ENCODE data around the gene OR2D3.
"Not testable (repeated sequence)": the region's sequence is repeated elsewhere in the genome, so short reads cannot be mapped to it uniquely, and the experiment has no call there.

Gene OR2D3

GRCh38 chr11:6898911-6899310 is 21.9 kb upstream of the OR2D3 start:
- Histone ChIP-seq H3K23ac (ENCODE audit: low read length in 2 of 2) (no peak overlapping the region), H3K14ac (ENCODE audit: low read length in 2 of 2) (no peak overlapping the region), H3K4me3 (ENCODE audit: insufficient read depth in 1 of 2, low read depth in 1 of 2, low read length in 2 of 2) (no peak overlapping the region), H3K27me3 (ENCODE audit: control insufficient read depth in 1 of 2, insufficient read depth in 1 of 2, low read length in 2 of 2) (no peaks in the 10 kb centered on the region), H4K91ac (ENCODE audit: low read length) (no peak overlapping the region), H3K36me3 (ENCODE audit: control insufficient read depth in 1 of 2, insufficient read depth in 2 of 2, low read depth in 1 of 2, low read length in 2 of 2) (no peaks in the 10 kb centered on the region), H3K4me2 (ENCODE audit: low read length, poor library complexity, severe bottlenecking) (no peak overlapping the region), H4K8ac (ENCODE audit: low read length) (no peak overlapping the region), H3K9me3 (ENCODE audit: control insufficient read depth, low read length) (no peaks in the 10 kb centered on the region), H2BK15ac (ENCODE audit: low read depth, poor library complexity, severe bottlenecking) (no peak overlapping the region), H2BK5ac (ENCODE audit: low read depth, low read length, poor library complexity, severe bottlenecking) (no peak overlapping the region), H3K18ac (ENCODE audit: low read depth in 1 of 2, low read length in 2 of 2) (no peak overlapping the region), H3K4ac (ENCODE audit: low read depth in 1 of 2, low read length in 2 of 2) (no peak overlapping the region), H2AFZ (ENCODE audit: low read depth, low read length) (no peak overlapping the region), H3K9ac (ENCODE audit: low read length) (no peak overlapping the region), H2AK5ac (ENCODE audit: low read length, severe bottlenecking) (no peak overlapping the region), H2BK120ac (ENCODE audit: low read depth, low read length) (no peak overlapping the region), H2BK12ac (ENCODE audit: low read length in 2 of 2) (no peak overlapping the region), H3K79me1 (replicated peaks; ENCODE audit: low read length, poor library complexity, severe bottlenecking) (no peaks in the 10 kb centered on the region), H3K27ac (ENCODE audit: low read length, poor library complexity, severe bottlenecking) (no peak overlapping the region), H3K4me1 (ENCODE audit: control insufficient read depth, insufficient read depth, low read depth, low read length) (no peaks in the 10 kb centered on the region)
- DNase-seq: no peak
- 86% methylated on average over 1 of the region's 1 CpG for WGBS

DNA sequence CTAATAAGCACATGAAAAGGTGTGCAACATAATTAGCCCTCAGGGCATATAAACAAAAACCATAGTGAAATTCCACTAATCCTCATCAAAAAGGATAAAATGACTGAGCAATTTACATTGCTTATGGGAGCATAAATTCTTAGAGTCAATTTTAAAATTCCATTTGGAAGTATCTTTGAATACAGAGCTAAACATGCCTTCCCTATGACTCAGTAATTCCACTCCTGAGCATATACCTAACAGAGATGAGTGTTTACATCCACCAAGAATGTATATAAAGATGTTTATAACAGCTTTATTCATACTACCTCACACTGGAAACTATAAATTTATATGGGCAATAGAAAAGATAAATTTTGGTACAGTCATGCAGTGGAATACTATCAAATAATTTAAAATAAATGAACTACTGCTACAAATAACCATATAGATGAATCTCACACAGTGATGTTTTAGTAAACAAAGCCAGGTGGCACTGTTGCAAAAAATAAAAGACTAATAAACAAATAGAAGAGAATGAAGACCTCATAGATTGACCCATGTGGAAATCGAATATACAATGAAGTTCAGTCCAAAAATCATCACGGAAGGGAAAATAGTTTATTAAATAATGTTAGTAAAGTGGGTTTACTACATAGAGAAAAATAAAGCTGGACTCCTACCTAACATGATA is 20.3 kb upstream of the OR2D3 start:
- no peak overlapping the region for H2BK12ac ChIP-seq (ENCODE audit: low read length in 2 of 2)
- WGBS: 71% methylated on average over 2 of the region's 2 CpGs

DNA sequence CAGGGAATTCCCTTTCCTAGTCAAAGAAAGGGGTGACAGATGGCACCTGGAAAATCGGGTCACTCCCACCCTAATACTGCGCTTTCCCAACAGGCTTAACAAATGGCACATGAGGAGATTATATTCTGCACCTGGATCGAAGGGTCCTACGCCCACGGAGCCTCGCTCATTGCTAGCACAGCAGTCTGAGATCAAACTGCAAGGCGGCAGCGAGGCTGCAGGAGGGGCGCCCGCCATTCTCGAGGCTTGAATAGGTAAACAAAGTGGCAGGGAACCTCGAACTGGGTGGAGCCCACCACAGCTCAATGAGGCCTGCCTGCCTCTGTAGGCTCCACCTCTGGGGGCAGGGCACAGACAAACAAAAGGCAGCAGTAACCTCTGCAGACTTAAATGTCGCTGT is 16.0 kb upstream of the OR2D3 start:
- WGBS: 84% methylated on average over 13 of the region's 13 CpGs

More for the DNA sequence above, 20.3 kb upstream of the OR2D3 start:
- Histone ChIP-seq H3K14ac (ENCODE audit: low read length in 2 of 2) (no peak overlapping the region), H2BK15ac (ENCODE audit: low read depth, poor library complexity, severe bottlenecking) (no peak overlapping the region), H3K27me3 (ENCODE audit: control insufficient read depth in 1 of 2, insufficient read depth in 1 of 2, low read length in 2 of 2) (no peaks in the 10 kb centered on the region), H3K18ac (ENCODE audit: low read depth in 1 of 2, low read length in 2 of 2) (no peak overlapping the region), H2AK5ac (ENCODE audit: low read length, severe bottlenecking) (no peak overlapping the region), H2BK5ac (ENCODE audit: low read depth, low read length, poor library complexity, severe bottlenecking) (no peak overlapping the region), H3K4me3 (ENCODE audit: insufficient read depth in 1 of 2, low read depth in 1 of 2, low read length in 2 of 2) (no peak overlapping the region), H3K23ac (ENCODE audit: low read length in 2 of 2) (no peak overlapping the region), H3K9me3 (ENCODE audit: control insufficient read depth, low read length) (no peaks in the 10 kb centered on the region), H4K8ac (ENCODE audit: low read length) (no peak overlapping the region), H3K79me1 (replicated peaks; ENCODE audit: low read length, poor library complexity, severe bottlenecking) (no peaks in the 10 kb centered on the region), H3K4me2 (ENCODE audit: low read length, poor library complexity, severe bottlenecking) (no peak overlapping the region), H3K4ac (ENCODE audit: low read depth in 1 of 2, low read length in 2 of 2) (no peak overlapping the region), H4K91ac (ENCODE audit: low read length) (no peak overlapping the region), H2BK120ac (ENCODE audit: low read depth, low read length) (no peak overlapping the region), H3K9ac (ENCODE audit: low read length) (no peak overlapping the region), H3K36me3 (ENCODE audit: control insufficient read depth in 1 of 2, insufficient read depth in 2 of 2, low read depth in 1 of 2, low read length in 2 of 2) (no peaks in the 10 kb centered on the region), H3K27ac (ENCODE audit: low read length, poor library complexity, severe bottlenecking) (no peak overlapping the region), H2AFZ (ENCODE audit: low read depth, low read length) (no peak overlapping the region), H3K4me1 (ENCODE audit: control insufficient read depth, insufficient read depth, low read depth, low read length) (no peaks in the 10 kb centered on the region)
- no peak for DNase-seq

DNA sequence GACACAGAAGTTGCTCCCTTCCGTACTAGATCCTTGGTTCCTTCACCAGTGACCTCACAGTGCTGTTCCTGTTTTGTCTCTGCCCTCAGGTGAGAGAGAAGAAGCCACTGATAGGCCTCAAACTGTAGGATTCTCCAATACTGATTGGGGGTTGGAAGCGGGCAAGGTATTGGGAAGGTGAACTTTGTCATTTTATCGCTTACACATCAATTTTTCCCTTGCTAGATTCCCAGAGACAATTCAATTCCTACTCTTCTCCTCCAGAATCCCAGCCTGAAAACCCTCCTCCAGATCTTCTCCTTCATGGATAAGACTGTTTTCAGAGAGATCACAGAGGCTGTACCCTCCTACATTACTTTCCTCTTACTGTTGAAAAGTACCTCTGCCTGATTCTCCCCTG is 9.4 kb upstream of the OR2D3 start:
- Histone ChIP-seq H3K79me1 (replicated peaks; ENCODE audit: low read length, poor library complexity, severe bottlenecking) (no peaks in the 10 kb centered on the region), H3K9ac (ENCODE audit: low read length) (no peak overlapping the region), H3K18ac (ENCODE audit: low read depth in 1 of 2, low read length in 2 of 2) (no peak overlapping the region), H3K4me1 (ENCODE audit: control insufficient read depth, insufficient read depth, low read depth, low read length) (no peaks in the 10 kb centered on the region), H4K8ac (ENCODE audit: low read length) (no peak overlapping the region), H2BK5ac (ENCODE audit: low read depth, low read length, poor library complexity, severe bottlenecking) (no peak overlapping the region), H3K4me3 (ENCODE audit: insufficient read depth in 1 of 2, low read depth in 1 of 2, low read length in 2 of 2) (no peak overlapping the region), H3K27ac (ENCODE audit: low read length, poor library complexity, severe bottlenecking) (no peak overlapping the region), H4K91ac (ENCODE audit: low read length) (no peak overlapping the region), H3K27me3 (ENCODE audit: control insufficient read depth in 1 of 2, insufficient read depth in 1 of 2, low read length in 2 of 2) (no peaks in the 10 kb centered on the region), H3K14ac (ENCODE audit: low read length in 2 of 2) (no peak overlapping the region), H3K9me3 (ENCODE audit: control insufficient read depth, low read length) (no peaks in the 10 kb centered on the region), H3K23ac (ENCODE audit: low read length in 2 of 2) (no peak overlapping the region), H3K4me2 (ENCODE audit: low read length, poor library complexity, severe bottlenecking) (no peak overlapping the region), H2BK12ac (ENCODE audit: low read length in 2 of 2) (no peak overlapping the region), H2AK5ac (ENCODE audit: low read length, severe bottlenecking) (no peak overlapping the region), H2BK15ac (ENCODE audit: low read depth, poor library complexity, severe bottlenecking) (no peak overlapping the region), H3K36me3 (ENCODE audit: control insufficient read depth in 1 of 2, insufficient read depth in 2 of 2, low read depth in 1 of 2, low read length in 2 of 2) (no peaks in the 10 kb centered on the region), H2BK120ac (ENCODE audit: low read depth, low read length) (no peak overlapping the region), H2AFZ (ENCODE audit: low read depth, low read length) (no peak overlapping the region), H3K4ac (ENCODE audit: low read depth in 1 of 2, low read length in 2 of 2) (no peak overlapping the region)
- DNase-seq: no peak
- WGBS: 90% methylated on average over 3 of the region's 3 CpGs

More for the DNA sequence above, 16.0 kb upstream of the OR2D3 start:
- H2BK5ac ChIP-seq (ENCODE audit: low read depth, low read length, poor library complexity, severe bottlenecking); H3K27me3 ChIP-seq (ENCODE audit: control insufficient read depth in 1 of 2, insufficient read depth in 1 of 2, low read length in 2 of 2); H2AFZ ChIP-seq (ENCODE audit: low read depth, low read length); H3K4ac ChIP-seq (ENCODE audit: low read depth in 1 of 2, low read length in 2 of 2); H4K91ac ChIP-seq (ENCODE audit: low read length); H3K9ac ChIP-seq (ENCODE audit: low read length); H3K4me1 ChIP-seq (ENCODE audit: control insufficient read depth, insufficient read depth, low read depth, low read length); H3K4me2 ChIP-seq (ENCODE audit: low read length, poor library complexity, severe bottlenecking); H3K4me3 ChIP-seq (ENCODE audit: insufficient read depth in 1 of 2, low read depth in 1 of 2, low read length in 2 of 2); H3K18ac ChIP-seq (ENCODE audit: low read depth in 1 of 2, low read length in 2 of 2); H2BK12ac ChIP-seq (ENCODE audit: low read length in 2 of 2); H3K9me3 ChIP-seq (ENCODE audit: control insufficient read depth, low read length); DNase-seq; H2BK15ac ChIP-seq (ENCODE audit: low read depth, poor library complexity, severe bottlenecking); H3K79me1 ChIP-seq (replicated peaks; ENCODE audit: low read length, poor library complexity, severe bottlenecking); H2AK5ac ChIP-seq (ENCODE audit: low read length, severe bottlenecking); H3K36me3 ChIP-seq (ENCODE audit: control insufficient read depth in 1 of 2, insufficient read depth in 2 of 2, low read depth in 1 of 2, low read length in 2 of 2); H2BK120ac ChIP-seq (ENCODE audit: low read depth, low read length); H3K23ac ChIP-seq (ENCODE audit: low read length in 2 of 2); H3K27ac ChIP-seq (ENCODE audit: low read length, poor library complexity, severe bottlenecking); H3K14ac ChIP-seq (ENCODE audit: low read length in 2 of 2); H4K8ac ChIP-seq (ENCODE audit: low read length): not testable (repeated sequence)

Measured in mesenchymal stem cell (in vitro differentiated cells and primary cell).